GM19468 (cell line): ENCODE results near the gene RBBP5.

Source experiments
- ATAC-seq: cut with Tn5 transposase; IDR thresholded peaks from one replicate; pipeline ENCODE4 v1.9.1; 2021; ENCODE audit warnings: mild to moderate bottlenecking, moderate library complexity, moderate number of reproducible peaks; ENCODE audit not compliant: unreplicated experiment; ENCODE audit errors: extremely low read depth

Gene RBBP5

DNA sequence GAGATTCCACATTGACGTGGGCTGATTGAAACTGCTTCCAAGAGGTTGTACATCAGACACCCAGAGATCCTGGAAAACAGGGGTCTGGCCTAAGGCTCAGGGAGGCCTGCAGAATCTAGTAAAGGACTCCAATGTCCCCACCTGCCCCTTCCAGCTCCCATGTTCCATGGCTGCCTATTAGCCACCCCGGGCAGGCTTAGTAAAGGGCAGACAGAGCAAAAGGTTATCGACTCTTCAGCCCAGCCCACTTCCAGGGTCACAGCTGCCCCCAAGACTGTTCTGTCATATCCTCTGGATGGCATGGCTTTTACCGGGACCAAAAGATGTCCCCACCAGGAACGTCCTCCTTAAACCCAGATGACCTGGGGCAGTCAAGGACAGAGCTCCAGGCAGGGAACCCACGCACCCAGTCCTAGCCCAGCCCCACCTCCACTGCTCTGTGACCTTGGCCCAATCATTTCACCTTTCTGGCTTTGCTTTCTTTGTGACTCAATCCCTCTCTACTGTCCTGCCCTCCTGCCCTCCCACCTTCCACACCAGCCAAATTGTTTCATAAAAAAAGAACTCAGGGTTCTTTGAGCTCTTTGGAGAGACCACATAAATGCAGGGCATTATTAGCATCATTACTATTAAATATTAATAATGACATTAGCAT, 83.5 kb downstream of the RBBP5 start:
- ATAC-seq = no peak

DNA sequence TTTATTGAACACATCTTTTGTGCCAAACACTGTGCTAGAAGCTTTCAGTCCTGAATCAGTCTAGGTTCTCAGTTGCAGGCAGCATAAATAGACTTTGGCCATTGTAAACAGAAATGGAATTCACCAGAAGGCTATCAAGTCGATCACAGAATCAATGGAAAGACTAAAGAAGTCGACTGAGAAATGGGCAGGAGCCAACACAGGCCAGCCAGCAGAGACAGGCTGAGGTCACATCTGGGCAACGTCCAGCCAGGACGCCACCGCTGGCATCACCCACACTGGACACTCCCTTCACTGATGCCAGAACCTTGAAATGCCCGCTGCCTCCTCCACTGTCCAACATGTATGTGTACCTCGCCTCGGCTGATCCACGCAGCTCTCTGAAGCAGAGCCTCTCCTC, 84.2 kb downstream of the RBBP5 start:
- no peak for ATAC-seq
